Activated T-helper 1 cell treated with Interleukin-2 at 50 U/mL for 16 hours (primary cell): ENCODE results near the gene GIT1.
A peak's percentile ranks its signal among the peaks of the same experiment; 100 is the strongest.

ENCODE experiments used
- DNase-seq: peaks from one replicate; pipeline ENCODE4 v3.0.0-alpha.2; 2020; ENCODE audit warnings: low read depth

GIT1 gene

DNA sequence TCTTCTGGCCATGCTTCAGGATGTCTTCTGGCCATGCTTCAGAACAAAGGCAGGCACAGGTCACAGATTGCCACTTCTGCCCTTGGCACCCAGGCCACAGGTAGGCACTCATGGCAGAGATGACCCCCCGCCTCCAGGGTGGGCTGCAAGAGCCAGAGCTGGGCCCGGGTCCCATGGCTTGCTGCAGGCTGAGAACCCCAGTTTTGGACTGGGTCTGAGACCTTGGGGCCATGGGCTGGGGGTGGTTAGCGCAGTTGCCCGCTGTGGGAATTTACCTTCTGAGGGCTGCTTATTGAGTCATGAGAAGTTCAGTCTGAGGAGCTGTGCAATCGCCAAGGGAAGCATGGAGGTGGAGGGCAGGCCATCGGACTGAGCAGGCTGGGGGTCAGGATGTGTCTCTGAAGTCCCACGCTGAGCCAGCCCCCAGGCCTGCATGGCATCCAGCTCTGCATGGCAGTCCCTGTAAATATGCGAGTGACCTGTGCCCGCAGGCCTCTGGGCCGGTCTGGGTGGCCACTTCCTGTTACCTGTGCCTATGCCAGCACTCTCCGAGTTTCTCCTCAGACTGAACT is 5.2 kb upstream of the GIT1 start:
- DNase-seq: no peak

GRCh38 chr17:29593591-29594518 is 4.4 kb upstream of the GIT1 start:
- DNase-seq: no peak

- peak; percentile 19 for DNase-seq
Measured at GRCh38 chr17:29592850-29593551, 3.6 kb upstream of the GIT1 start, which contains the start of gene ANKRD13B. TSS of gene ANKRD13B (plus strand) at chr17:29593132. CDS start at chr17:29593622, 490 bp downstream.

DNA sequence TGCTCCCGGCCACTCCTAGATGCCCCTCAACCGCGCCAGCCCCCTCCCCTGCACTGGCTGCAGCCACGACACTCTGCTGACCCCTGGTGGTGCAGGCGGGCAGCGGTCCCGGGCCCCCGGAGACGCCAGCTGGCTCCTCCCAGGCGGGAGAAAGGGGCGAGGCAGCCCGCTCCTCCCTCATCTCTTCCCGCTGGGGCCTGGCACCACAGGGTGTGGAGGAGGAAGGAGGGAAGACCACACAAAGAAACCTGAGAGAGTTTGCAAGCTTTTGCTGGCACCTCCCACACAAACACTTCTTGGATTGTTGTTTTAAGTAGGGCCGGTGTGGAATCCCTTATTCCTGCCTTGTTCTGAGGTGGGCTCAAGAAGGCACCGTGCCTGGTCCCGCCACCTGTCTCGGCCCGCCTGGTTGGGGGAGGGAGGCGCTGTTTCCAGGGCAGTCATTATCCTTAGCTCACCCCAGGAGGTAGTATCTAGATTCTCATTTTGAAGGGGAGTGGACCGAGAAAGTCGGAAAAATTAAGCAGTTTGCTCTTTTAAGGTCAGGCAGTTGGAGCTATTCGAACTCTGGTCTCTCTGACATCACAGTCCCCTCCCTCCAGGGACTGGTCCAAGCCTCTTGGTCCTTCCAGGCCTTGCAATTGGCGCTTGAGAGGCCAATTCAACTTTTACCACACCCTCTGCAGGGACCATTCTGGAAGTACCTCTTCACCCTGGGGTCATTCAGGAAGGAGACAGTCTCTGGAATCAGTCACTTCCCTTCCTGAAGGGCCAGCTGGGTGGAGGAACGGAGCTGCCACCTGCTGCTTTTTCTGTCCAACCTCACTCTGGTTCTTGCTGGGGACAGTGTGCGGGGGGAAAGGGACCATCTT is 2.5 kb upstream of the GIT1 start:
- peak; percentile 67 for DNase-seq

GRCh38 chr17:29591146-29591736 is 1.8 kb upstream of the GIT1 start:
- no peak for DNase-seq

- DNase-seq: no peak
Measured at GRCh38 chr17:29590411-29591145, 1.1 kb upstream of the GIT1 start.

- no peak for DNase-seq
Measured at GRCh38 chr17:29588562-29589411, 661 bp downstream of the GIT1 start.

DNA sequence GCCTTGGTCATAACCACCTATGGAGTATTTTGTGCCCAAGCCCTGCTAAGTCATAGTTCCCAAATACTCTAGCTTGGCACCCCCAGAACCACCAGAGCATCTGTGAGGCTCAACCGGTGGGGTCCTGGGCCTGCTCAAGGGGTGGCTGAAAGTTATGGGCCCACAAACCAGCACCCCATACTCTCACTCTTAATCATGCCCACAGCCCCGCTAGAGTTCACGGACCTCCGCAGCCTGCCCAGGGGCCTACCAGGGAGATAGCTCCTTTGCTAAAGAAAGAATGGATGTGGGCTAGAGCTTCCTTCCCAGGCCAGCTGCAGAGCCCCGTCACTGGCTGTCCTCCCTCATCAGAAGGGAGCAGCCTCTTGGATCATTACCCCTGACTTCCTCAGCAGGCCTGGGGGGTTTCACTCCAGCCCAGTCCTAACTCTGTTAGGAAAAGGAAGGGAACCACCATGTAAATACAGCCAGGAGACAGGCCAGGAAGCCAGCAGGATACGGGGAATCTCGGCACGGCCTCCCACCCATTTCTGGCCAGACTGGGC is 1.4 kb downstream of the GIT1 start:
- DNase-seq: no peak

DNA sequence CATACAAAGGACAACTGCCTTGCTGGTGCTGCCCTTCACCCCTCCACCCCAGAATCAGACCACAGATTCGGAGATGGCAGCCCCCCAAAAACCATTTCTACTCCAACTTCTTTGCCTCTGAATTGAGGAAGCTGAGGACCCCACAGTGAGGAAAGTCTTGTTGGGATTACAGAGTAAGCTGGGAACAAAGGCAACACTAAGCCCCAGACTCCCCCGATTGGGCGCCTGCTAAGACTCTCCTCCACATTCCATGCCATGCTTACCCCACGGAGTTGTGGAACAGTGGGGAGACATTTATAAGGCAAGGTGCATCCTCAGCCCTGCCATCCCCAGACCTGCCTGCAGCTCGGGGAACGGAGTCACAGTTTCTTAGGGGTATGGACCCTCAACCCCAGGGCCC is 1.9 kb downstream of the GIT1 start:
- no peak for DNase-seq

DNA sequence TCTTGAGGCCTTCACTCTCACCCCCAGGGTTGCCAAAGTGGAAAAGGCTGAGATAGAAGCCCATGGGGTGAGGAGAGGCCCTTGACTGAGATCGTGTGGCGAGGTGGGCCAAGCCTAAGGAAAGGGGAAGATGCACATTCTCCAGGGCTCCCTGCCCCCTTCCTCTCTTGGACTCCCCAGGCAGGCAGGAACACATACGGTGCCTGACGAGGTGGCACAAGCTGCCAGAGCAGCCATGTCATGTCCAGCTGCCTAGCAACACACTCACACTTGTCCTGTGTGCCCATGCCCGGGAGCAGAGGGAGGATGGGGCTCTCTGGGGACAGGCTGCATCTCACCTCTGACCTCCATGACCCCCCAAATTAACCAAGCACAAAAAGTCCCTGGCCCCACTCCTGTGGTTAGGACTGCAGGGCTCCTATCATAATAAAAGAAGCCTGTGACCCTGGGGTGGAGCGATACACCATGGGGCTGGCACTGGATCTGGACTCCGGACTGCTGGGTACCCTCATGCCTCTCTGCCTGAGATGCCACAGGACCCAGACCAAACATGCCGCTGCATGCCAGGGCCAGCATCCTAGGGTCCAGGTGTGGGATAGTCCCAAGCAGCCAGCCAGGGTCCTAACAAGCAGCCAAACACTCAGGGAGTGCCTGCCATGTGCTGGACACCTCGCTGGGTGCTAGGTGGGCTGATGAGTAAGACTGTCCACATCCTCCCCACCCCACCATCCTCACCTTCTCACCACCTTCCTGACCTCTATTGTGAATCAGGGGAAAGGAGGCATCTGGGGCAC is 2.6 kb downstream of the GIT1 start:
- DNase-seq: no peak

GRCh38 chr17:29585080-29585751 is 4.2 kb downstream of the GIT1 start:
- no peak for DNase-seq

GRCh38 chr17:29584452-29585079 is 4.9 kb downstream of the GIT1 start:
- no peak for DNase-seq

- no peak for DNase-seq
Measured at GRCh38 chr17:29583324-29584248, 5.9 kb downstream of the GIT1 start.

DNA sequence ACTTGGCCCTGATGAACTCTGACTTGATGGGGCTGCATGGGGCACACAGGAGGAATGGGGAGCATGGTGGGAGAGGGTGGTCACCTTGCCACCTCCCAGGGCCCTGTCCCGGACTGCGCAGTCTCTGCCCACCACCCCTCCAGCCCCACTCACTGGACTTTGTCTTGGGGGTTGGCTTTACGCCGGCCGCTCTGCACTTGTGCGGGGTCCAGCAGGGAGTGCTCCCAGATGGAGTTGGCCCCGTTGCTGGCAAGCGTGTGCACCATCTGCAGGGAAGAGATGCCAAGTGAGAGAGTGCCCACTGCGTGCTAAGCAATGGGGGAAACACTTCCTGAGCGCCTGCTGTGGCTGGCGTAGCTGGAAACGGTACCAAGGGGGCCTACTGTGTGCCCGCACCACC is 6.7 kb downstream of the GIT1 start:
- no peak for DNase-seq

GRCh38 chr17:29582254-29582765 is 7.1 kb downstream of the GIT1 start:
- no peak for DNase-seq

DNA sequence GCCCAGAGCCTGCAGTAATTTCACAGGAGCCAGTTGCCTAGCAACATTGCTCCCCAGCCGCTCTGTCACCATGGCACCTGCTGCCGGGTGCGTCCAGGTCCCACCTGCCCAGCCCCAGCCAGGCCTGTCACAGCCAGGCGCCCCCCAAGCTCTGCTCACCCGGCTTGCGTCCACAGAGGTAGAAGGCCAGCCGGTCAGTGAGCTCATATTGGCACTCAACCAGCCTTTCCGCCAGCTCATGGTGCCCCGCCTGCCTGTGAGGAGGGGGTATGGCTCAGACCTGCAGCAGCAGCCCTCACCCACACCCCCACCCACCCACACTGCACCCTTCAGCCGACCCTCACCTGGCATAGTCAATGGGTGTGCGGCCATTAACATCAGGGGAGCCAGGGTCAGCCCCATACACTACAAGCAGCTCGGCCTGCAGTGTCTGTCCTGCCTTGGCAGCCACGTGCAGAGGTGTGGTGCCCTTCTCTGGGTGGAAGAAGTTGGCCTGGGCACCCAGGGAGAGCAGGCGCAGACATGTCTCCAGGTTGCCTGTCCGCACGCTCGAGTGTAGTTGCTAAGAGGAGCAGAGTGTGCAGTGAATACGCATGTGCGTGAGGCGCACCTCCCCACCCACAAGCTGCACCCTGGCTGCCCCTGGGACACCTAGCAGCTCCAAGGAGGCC is 7.7 kb downstream of the GIT1 start:
- no peak for DNase-seq
